Globus pallidus (tissue), 1 donor: Measurements from ENCODE around the gene RAB36.
"Not testable (repeated sequence)": the region's sequence is repeated elsewhere in the genome, so short reads cannot be mapped to it uniquely, and the experiment has no call there.

Experiments used
- DNase-seq: peaks from one replicate; pipeline ENCODE4 v3.0.0-alpha.2; 2015; ENCODE audit warnings: low spot score

The RAB36 gene

DNA sequence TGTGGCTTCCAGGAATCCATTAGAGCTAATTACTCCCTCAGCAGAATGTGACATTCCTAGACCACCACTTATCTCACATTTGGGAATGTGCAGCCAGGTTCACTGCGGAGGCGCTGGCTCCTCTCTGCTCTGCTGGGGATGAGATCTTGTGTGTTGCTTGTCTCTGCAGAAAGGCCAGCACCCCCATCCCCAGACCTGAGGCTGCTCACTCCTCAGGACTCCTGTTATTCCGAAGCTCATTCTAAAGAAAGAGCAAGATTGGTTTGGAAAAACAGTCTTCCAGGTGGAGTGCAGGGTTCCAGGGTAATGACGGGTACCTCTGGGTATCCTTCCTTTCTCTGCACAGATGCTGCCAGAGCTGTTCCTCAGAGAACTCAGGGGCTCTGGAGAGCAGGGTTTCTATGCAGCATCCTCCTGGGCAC is 24.3 kb upstream of the RAB36 start:
- no peak for DNase-seq

GRCh38 chr22:23121424-23121823 is 23.9 kb upstream of the RAB36 start:
- DNase-seq: no peak

- DNase-seq: peak; percentile 75
These were observed 22.9 kb upstream of the RAB36 start for GRCh38 chr22:23122216-23122957.

DNA sequence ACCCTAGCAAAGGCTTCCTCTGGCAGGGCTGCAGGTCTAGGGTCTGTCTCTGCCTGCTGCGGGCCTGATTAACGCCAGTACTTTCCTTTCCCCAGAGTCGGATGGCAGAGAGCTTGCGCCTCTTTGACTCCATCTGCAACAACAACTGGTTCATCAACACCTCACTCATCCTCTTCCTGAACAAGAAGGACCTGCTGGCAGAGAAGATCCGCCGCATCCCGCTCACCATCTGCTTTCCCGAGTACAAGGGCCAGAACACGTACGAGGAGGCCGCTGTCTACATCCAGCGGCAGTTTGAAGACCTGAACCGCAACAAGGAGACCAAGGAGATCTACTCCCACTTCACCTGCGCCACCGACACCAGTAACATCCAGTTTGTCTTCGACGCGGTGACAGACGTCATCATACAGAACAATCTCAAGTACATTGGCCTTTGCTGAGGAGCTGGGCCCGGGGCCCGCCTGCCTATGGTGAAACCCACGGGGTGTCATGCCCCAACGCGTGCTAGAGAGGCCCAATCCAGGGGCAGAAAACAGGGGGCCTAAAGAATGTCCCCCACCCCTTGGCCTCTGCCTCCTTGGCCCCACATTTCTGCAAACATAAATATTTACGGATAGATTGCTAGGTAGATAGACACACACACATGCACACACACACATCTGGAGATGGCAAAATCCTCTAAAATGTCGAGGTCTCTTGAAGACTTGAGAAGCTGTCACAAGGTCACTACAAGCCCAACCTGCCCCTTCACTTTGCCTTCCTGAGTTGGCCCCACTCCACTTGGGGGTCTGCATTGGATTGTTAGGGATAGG is 22.1 kb upstream of the RAB36 start:
- DNase-seq: no peak

- DNase-seq: no peak
These were observed 21.4 kb upstream of the RAB36 start for GRCh38 chr22:23123804-23124254.

DNA sequence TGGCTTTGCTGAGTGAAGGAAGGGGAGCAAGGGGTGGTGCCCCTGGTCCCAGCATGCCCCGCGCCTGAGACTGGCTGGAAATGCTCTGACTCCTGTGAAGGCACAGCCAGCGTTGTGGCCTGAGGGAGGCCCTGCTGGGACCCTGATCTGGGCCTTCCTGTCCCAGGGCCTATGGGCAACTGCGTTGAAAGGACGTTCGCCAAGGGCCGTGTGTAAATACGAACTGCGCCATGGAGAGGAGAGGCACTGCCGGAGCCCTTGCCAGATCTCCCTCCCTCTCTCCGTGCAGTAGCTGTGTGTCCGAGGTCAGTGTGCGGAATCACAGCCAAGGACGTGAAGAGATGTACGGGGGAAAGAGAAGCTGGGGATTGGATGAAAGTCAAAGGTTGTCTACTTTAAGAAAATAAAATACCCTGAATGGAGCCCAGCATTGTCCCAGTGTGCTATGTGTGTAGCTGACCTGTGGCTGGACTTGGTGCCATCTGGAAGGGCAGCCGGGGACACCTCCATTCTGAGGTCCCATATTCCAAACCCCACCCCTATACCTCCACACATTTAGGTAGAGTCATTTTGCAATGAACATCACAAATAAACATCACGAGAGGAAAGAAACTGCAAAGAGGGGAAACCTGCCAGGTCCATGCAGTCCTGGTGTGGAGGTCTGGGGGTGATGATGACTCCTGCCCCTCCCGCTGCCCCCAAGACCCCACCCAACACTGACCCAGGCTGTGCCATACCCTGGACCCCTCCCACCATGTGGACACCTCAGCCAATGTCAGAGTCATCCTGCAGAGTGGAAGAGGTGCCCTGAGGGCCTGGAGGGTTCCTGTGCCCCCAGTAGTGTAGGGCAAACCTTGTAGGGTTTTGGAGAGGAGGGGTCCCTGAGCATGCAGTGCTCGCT is 20.4 kb upstream of the RAB36 start:
- DNase-seq: no peak

- DNase-seq: no peak
These were observed 19.7 kb upstream of the RAB36 start for GRCh38 chr22:23125512-23126103.

DNA sequence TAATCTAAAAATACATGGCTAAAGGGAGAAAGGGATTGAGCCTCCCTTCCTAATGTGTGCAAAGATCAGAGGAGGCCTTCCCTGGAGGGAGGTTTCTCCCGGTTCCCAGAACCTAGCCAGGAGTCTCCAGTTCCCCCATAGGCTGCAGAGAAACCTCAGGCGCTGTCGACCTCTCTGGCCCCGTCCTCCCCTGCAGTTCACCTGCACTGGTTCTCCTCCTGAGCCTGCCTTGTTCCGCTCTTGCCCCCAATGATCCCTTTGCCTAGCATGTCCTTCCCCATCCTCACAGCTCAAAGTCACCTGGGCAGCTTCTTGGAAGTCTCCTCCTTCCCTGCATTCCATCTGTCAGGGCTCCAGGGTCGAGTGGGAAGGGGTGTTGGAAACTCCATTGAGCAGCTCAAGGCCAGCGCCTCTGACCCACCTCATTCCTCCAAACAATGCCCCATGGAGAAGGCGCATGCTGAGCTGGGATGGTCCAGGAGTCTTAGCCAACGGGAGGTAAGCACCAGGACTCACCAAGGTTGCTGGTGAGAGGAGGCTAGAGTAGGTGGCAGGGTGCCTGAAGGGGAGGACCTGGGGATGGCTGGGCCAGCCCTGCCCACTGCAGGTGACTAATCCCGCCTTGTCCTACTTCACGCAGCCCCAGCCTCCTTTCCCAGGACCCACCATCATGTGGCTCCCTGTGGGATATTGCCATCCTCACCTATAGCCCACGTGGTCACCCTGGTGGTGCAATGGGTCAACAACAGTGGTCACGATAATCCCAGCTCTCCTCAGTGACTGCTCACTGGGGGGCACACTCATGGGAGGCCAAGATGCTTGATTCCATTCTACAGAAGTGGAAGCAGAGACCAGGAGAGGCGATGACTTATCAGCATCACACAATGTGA is 18.9 kb upstream of the RAB36 start:
- no peak for DNase-seq

DNA sequence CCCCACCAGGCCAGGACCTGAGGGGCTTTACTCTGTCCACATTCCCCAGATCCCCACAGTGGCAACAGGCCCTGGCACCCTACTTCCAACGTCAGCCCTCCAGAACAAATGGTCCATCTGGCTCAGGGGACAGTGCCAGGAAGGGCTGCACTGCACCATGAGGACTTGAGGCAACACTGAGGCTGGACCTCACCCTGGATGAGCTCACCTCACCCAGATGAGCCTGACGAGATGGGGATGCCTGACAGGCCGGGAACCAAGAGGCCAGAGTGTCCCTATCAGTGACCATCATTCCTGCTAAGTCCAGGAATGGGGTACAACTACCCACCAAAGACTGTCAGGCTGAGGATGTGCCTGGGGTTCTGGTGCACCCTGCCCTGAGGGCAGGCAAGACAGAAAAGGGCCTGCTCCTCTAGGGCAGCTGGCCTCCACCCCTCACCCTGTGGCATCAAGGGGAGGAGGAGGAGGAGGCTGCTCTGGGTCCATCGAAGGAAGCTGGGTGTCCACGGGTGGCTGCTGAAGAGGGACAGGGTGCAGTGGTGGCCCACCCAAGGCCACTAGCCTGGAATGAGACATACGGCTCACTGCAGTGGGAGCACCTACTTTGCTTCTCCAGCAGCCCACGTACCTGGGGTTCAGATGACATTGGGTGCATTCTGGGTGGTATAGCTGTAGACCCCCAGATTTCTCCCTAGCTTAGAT is 18.1 kb upstream of the RAB36 start:
- DNase-seq: no peak

DNA sequence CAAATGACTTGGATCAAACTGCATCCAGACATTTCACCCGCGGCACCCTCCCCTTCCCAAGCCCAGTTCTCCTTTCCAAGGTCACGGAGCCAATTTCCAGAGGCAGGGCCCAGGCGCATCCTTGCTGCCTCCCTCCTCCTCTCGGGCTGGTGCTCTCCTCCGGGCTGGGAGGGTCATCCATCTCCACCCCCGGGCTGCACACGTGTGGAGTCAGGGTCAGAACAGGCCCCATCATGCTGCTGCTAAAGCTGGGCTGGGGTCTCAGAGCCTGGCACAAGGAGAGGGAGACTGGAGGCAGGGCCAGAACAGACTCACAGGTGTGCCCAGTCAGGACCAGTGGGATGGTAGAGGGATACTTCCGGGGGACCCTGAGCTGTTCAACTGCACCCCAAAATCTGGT is 17.5 kb upstream of the RAB36 start:
- DNase-seq: no peak

DNA sequence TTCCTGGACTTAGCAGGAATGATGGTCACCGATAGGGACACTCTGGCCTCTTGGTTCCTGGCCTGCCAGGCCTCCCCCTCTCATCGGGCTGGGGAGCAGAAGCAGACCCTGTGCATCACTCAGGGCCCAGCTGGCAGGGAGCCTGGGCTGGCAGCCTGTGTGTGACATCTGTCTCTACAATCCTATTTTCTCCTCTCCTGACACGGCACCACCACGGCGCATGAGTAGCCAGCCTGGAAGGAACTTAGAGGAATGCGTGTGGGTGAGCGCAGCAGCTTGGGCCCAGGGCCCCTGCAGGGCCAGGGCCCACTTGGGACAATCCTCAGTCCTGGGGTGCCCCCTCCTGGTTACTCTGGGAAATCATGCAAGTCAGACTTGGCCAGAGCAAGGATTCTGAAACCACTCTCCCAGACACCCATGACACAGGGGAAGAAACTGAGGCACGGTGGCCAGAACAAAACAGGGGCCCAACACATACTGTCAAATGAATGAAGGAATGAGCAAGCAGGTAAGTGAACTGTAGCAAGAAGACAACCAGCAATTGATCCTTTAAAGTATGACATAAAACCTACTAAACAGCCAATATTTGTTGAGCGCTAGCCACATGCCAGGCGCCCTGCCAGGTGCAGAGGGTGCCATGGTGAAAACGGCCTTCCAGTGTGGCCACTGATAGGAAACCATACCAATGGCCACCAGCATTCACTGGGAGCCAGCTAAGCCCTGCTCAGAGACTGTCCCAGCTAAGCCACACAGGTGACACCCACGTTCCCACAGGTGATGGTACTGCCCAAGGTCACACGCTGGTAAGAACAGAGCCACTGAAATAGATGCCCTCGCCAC is 16.8 kb upstream of the RAB36 start:
- DNase-seq: peak; percentile 88

DNA sequence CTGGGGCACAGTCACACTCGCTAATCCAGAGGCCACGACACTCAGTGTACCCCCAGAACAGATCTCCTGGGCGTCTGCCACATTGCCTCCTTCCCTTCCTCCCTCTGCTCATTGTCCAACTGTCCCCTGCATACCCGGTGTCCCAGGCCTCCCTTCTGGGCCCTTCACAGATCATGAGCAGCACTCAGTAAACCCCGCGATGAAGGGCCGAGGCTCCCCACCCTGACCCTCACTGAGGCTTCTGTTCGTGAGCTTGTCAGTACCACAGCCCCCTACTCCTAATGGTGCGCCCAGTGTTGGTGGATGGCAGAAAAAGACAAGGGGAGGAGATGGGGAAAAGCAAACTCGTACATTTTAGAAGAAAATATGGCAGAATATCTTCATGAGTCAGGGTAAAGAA is 16.1 kb upstream of the RAB36 start:
- no peak for DNase-seq

- DNase-seq: no peak
These were observed 14.6 kb upstream of the RAB36 start for GRCh38 chr22:23130697-23131096.

DNA sequence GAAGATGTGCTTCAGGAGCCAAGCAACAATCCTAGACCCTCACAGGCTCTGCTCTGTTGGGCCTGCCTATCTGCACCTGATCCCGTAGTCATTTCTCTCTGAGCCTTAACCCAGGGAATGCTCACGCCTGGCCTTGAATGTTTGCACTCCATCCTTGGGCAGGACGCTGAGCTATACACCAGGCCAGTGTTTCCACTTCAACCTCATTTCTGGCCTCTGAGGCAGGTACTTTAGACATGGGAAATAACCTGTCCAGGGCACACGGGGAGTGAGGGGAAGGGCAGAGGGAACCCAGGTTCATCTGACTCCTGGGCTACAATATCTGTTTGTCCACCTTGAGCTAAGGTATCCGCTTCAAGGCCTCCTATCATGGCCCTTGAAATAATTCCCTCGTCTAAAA is 13.3 kb upstream of the RAB36 start:
- no peak for DNase-seq

GRCh38 chr22:23132376-23133091 is 12.7 kb upstream of the RAB36 start:
- no peak for DNase-seq

DNA sequence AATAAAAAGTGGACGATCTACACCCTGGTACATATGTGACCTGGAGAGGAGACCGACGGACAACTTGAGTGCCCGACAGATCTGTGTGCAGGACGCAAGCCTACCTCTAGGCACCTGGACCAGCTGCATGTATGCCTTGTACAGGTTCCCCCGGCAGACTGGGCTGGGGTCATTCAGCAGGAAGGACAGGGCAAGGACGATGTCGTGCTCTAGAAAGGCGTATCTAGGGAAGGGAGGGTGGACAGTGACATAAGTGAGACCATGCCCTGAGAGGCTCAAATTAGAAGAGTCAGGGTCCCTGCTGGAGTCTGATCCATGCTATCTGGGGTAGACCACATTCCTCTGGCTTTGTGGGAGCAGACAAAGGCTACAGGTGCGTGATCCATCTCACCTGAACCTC is 11.4 kb upstream of the RAB36 start:
- no peak for DNase-seq

DNA sequence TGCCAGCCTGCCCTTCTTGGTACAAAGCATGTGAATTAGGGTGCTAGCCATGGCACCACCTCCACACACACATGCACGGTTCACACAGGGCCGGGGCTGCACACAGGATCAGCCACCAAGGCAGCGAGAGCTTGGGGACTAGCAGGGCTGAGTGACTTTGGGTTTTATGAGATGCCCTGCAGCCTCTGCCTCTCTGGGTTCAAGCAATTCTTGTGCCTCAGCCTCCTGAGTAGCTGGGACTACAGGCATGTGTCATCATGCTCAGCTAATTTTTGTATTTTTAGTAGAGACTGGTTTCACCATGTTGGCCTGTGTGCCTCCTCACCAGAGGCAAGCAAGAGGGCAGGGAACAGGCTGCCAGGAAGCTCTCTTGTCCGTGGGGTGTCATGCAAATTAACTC is 8.3 kb upstream of the RAB36 start:
- DNase-seq: not testable (repeated sequence)

GRCh38 chr22:23137468-23137867 is 7.8 kb upstream of the RAB36 start:
- DNase-seq: no peak
